Activated CD8-positive, alpha-beta memory T cell treated with anti-CD3 and anti-CD28 coated beads for 48 hours (primary cell): ENCODE results near the gene GALNT10.

Source experiments
- DNase-seq, 3 experiments: peaks; one replicate each; pipeline ENCODE4 v3.0.0-alpha.2; 2020; ENCODE audit warnings: low read depth in 2 of 3, low spot score in 2 of 3

GALNT10 gene

GRCh38 chr5:154288145-154288544, 97.6 kb downstream of the GALNT10 start:
- DNase-seq = no peak

DNA sequence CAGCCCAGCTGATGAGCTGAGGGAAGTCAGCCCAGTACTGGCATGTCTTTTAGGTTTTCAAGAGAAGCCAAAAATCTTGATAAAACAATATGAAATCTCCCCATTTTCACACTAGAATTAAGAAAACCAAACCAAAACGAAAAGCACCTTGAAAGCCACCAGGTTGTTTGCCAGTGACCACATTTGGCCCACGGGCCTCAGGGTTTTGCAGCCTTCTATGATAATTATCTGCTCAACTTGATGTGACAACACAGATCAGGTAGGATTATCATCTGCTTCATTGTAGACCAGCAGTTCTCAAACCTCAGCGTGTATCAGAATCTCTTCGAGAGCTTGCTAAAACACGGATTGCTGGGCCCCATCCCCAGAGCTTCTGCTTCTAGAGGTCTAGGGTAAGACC, 101.4 kb downstream of the GALNT10 start:
- no peak for DNase-seq

- no peak for DNase-seq
These were observed 102.7 kb downstream of the GALNT10 start for GRCh38 chr5:154293219-154293618.

- no peak for DNase-seq
These were observed 105.0 kb downstream of the GALNT10 start for GRCh38 chr5:154295551-154295950.

DNA sequence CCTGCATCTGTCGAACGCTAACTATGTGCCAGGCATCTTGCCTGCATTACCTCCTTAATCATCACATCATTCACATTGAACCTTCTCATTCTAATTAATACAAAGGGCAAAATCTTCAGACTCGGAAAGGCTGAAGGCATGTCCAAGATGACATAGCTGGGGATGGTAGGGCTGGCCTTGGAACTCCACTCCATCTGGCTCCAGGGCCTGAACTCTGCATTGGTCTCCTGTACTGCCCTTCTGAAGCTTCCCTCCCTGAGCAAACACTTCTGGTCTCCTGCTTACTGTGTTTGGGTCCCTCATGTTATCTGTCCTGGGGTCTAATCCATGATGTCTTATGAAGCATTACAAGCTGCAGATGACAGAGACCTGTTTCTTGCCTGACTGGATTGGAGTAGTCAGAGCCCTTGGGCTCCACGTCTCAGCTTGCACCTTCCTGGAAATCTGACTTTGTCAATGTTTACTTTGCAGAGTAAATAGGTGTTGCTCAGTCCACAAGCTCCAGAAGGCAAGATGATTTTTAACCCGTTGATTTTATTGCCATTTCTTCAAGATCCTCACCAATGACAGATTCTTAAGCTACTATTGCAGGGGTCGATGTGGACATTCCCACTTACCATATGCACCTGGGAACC, 106.1 kb downstream of the GALNT10 start:
- DNase-seq = no peak

- no peak for DNase-seq
These were observed 107.5 kb downstream of the GALNT10 start for GRCh38 chr5:154298065-154298464.

GRCh38 chr5:154300207-154300883, 109.8 kb downstream of the GALNT10 start:
- no peak for DNase-seq

- no peak for DNase-seq
These were observed 111.2 kb downstream of the GALNT10 start for GRCh38 chr5:154301726-154302125.

GRCh38 chr5:154302161-154302560, 111.6 kb downstream of the GALNT10 start:
- no peak for DNase-seq

GRCh38 chr5:154303133-154303532, 112.6 kb downstream of the GALNT10 start:
- DNase-seq = no peak

GRCh38 chr5:154308443-154309370, 118.2 kb downstream of the GALNT10 start:
- no peak for DNase-seq

- no peak for DNase-seq
These were observed 118.8 kb downstream of the GALNT10 start for GRCh38 chr5:154309371-154309745.

DNA sequence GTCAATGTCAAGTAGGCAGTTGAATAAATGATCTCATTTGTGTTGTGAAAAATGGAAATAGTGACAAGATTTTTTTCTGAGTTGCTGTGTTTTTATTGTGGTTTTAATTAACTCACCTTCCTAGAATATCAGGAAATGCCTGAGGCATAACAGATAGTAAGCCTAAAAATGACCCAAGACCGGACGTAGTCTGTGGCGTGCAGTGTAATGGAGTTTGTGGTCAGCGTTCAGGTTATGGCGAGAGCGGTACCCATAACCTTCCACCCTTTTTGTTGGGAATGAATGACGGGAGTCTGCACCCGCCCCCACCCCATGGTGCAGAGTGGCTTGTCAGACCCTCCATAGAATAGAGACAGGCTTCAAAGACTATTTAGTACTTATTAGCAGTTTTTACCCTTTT, 119.3 kb downstream of the GALNT10 start:
- no peak for DNase-seq

DNA sequence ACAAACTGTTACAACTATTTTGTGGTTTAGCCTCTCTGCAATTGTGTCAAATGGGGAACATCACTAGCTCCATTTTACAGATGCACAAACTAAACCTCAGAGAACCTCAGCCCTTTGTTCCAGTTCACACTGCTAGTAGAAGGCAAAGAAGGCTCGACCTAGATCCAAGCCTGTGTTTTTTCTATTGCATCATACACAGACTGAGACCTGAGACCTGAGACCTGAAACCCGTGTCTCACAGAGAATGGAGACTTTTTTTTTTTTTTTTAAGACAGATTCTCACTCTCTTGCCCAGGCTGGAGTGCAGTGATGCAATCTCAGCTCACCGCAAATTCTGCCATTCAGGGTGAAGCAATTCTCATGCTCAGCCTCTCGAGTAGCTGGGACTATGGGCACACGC, 120.8 kb downstream of the GALNT10 start:
- DNase-seq = no peak

- DNase-seq = no peak
These were observed 121.5 kb downstream of the GALNT10 start for GRCh38 chr5:154312000-154312399.

DNA sequence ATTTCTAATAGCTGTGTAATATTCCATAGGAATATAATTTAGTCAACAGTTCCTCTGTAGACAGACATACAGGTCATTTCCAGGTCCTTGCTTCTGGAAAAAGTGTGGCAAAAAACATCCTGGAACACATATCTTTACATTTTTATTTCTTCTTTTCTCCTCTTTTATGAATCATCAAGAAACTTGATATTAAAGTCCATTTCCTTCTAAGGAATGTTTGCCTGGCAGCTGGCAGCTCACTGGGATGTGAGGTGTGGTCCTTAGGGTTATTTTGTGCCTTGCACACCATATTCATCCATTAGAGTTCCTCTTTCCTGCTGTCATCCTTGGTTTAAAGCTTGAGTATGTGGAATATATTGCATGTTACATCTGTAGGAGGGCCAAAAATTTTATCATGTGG, 122.0 kb downstream of the GALNT10 start:
- DNase-seq = no peak

GRCh38 chr5:154313360-154314017, 123.0 kb downstream of the GALNT10 start:
- no peak for DNase-seq

DNA sequence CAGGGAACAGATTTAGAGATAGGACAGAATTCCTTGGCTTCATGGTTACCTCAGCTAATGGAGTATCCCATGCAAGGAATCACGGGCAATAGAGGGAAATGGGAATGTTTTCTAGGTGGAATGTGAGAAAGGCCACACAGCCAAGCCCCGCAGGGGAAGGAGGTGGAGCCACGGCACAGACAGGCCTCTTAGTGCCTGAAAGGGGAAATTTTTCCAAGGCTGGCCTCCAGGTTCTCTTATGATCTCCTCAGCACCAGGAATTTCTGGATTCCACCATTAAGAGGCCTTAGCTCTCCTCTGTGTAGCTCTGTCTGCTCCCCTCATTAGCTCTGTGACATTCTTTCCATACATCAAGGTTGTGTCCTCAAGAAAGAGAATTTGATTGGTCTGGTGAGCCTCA, 124.7 kb downstream of the GALNT10 start:
- DNase-seq = no peak

- DNase-seq = no peak
These were observed 125.2 kb downstream of the GALNT10 start for GRCh38 chr5:154315756-154316155.

- no peak for DNase-seq
These were observed 125.8 kb downstream of the GALNT10 start for GRCh38 chr5:154316223-154316935.

GRCh38 chr5:154317916-154318315, 127.4 kb downstream of the GALNT10 start:
- DNase-seq = no peak
